Skeletal muscle satellite cell (primary cell): ENCODE data around the gene FOXQ1. TPM values are rescaled to one million over a fixed set of nuclear protein-coding genes. Genes with fewer than 3 reads are reported as not detected.

Experiments
- H3K27me3 ChIP-seq: 2 replicates; pipeline ENCODE4 v1.7.0; 2013; ENCODE audit warnings: low read length; ENCODE audit not compliant: control insufficient read depth, insufficient read depth
- H3K36me3 ChIP-seq: 2 replicates; pipeline ENCODE4 v1.7.0; 2013; ENCODE audit warnings: mild to moderate bottlenecking, control low read depth, low read length; ENCODE audit not compliant: insufficient read depth
- H3K4me1 ChIP-seq: 2 replicates; pipeline ENCODE4 v1.7.0; 2013; ENCODE audit warnings: low read length; ENCODE audit not compliant: control insufficient read depth, insufficient read depth
- H3K4me2 ChIP-seq: 2 replicates; pipeline ENCODE4 v1.7.0; 2013; ENCODE audit warnings: mild to moderate bottlenecking, low read length
- H3K4me3 ChIP-seq: 2 replicates; pipeline ENCODE4 v1.7.0; 2013; ENCODE audit warnings: low read length
- H3K9ac ChIP-seq: 2 replicates; pipeline ENCODE4 v1.7.0; 2013; ENCODE audit warnings: mild to moderate bottlenecking, low read depth, low read length, moderate library complexity
- H3K9me3 ChIP-seq: replicated peaks from 2 replicates; pipeline ENCODE4 v1.7.0; 2013; ENCODE audit warnings: mild to moderate bottlenecking, control low read depth, low read length
- total RNA-seq: library from RNA; depleted of rRNA; stranded (reverse); fragments of >200 nt; gene quantifications from 2 replicates; pipeline ENCODE4 v1.2.3, GENCODE V29; 2012; rRNA removed

Gene FOXQ1
- 0.25 and 0.87 TPM in 2 replicates for total RNA-seq

GRCh38 chr6:1311400-1312202, at the start of gene FOXQ1:
FOXQ1 (plus strand) TSS chr6:1312098; CDS start chr6:1312705, 607 bp downstream.
- H3K36me3 ChIP-seq, result no peaks in the 10 kb centered on the region
- peaks cover 77% of the 10 kb centered on the region for H3K27me3 ChIP-seq
- H3K4me2 ChIP-seq, result peak within 1 kb of the TSS; percentile 89
- peaks cover 6% of the 10 kb centered on the region for H3K4me1 ChIP-seq
- no peaks in the 10 kb centered on the region for H3K9me3 ChIP-seq
- H3K4me3 ChIP-seq, result peak within 1 kb of the TSS; percentile 67
- H3K9ac ChIP-seq, result peak within 1 kb of the TSS; percentile 58

GRCh38 chr6:1262704-1263038, 49.2 kb upstream of the FOXQ1 start:
- Histone ChIP-seq H3K9ac (no peak overlapping the region), H3K4me1 (no peaks in the 10 kb centered on the region), H3K27me3 (no peaks in the 10 kb centered on the region), H3K4me2 (no peak overlapping the region), H3K9me3 (no peaks in the 10 kb centered on the region), H3K4me3 (no peak overlapping the region), H3K36me3 (no peaks in the 10 kb centered on the region)

- Histone ChIP-seq H3K36me3 (no peaks in the 10 kb centered on the region), H3K4me3 (no peak overlapping the region), H3K9ac (no peak overlapping the region), H3K4me2 (no peak overlapping the region), H3K27me3 (no peaks in the 10 kb centered on the region), H3K9me3 (no peaks in the 10 kb centered on the region), H3K4me1 (no peaks in the 10 kb centered on the region)
Measured at GRCh38 chr6:1263039-1263849, 48.7 kb upstream of the FOXQ1 start.

GRCh38 chr6:1263850-1264377, 48.0 kb upstream of the FOXQ1 start:
- H3K4me3 ChIP-seq, result no peak overlapping the region

GRCh38 chr6:1264619-1265445, 47.1 kb upstream of the FOXQ1 start:
- H3K9ac ChIP-seq, result no peak overlapping the region
- H3K36me3 ChIP-seq, result no peaks in the 10 kb centered on the region
- no peak overlapping the region for H3K4me3 ChIP-seq
- H3K27me3 ChIP-seq, result no peaks in the 10 kb centered on the region
- no peaks in the 10 kb centered on the region for H3K9me3 ChIP-seq
- H3K4me2 ChIP-seq, result no peak overlapping the region
- no peaks in the 10 kb centered on the region for H3K4me1 ChIP-seq

More at GRCh38 chr6:1263850-1264377, 48.0 kb upstream of the FOXQ1 start:
- Histone ChIP-seq H3K9ac (no peak overlapping the region), H3K4me1 (no peaks in the 10 kb centered on the region), H3K9me3 (no peaks in the 10 kb centered on the region), H3K4me2 (no peak overlapping the region), H3K27me3 (no peaks in the 10 kb centered on the region), H3K36me3 (no peaks in the 10 kb centered on the region)

GRCh38 chr6:1266686-1267056, 45.2 kb upstream of the FOXQ1 start:
- no peaks in the 10 kb centered on the region for H3K36me3 ChIP-seq
- no peak overlapping the region for H3K9ac ChIP-seq
- no peaks in the 10 kb centered on the region for H3K9me3 ChIP-seq
- H3K4me1 ChIP-seq, result no peaks in the 10 kb centered on the region
- H3K4me2 ChIP-seq, result peak overlapping the region; percentile 62
- H3K4me3 ChIP-seq, result no peak overlapping the region
- no peaks in the 10 kb centered on the region for H3K27me3 ChIP-seq

- Histone ChIP-seq H3K4me1 (no peaks in the 10 kb centered on the region), H3K27me3 (no peaks in the 10 kb centered on the region), H3K36me3 (no peaks in the 10 kb centered on the region), H3K9me3 (no peaks in the 10 kb centered on the region), H3K9ac (no peak overlapping the region), H3K4me3 (no peak overlapping the region), H3K4me2 (peak overlapping the region; percentile 62)
Measured at GRCh38 chr6:1267057-1267732, 44.7 kb upstream of the FOXQ1 start.

- H3K9me3 ChIP-seq, result no peaks in the 10 kb centered on the region
- no peaks in the 10 kb centered on the region for H3K36me3 ChIP-seq
- H3K9ac ChIP-seq, result no peak overlapping the region
- H3K4me3 ChIP-seq, result no peak overlapping the region
- no peaks in the 10 kb centered on the region for H3K27me3 ChIP-seq
- no peaks in the 10 kb centered on the region for H3K4me1 ChIP-seq
- no peak overlapping the region for H3K4me2 ChIP-seq
Measured at GRCh38 chr6:1267790-1268762, 43.8 kb upstream of the FOXQ1 start.

GRCh38 chr6:1271071-1271763, 40.7 kb upstream of the FOXQ1 start:
- no peak overlapping the region for H3K4me2 ChIP-seq
- H3K9me3 ChIP-seq, result no peaks in the 10 kb centered on the region
- H3K4me3 ChIP-seq, result no peak overlapping the region
- H3K9ac ChIP-seq, result no peak overlapping the region
- H3K36me3 ChIP-seq, result no peaks in the 10 kb centered on the region
- no peaks in the 10 kb centered on the region for H3K27me3 ChIP-seq
- no peaks in the 10 kb centered on the region for H3K4me1 ChIP-seq
